AG08396 (cell line): Measurements from ENCODE around the gene HPCA.

Experiments
- DNase-seq: peaks from one replicate; pipeline ENCODE4 v3.0.0; 2012; ENCODE audit warnings: low spot score, mixed read lengths

Gene HPCA

DNA sequence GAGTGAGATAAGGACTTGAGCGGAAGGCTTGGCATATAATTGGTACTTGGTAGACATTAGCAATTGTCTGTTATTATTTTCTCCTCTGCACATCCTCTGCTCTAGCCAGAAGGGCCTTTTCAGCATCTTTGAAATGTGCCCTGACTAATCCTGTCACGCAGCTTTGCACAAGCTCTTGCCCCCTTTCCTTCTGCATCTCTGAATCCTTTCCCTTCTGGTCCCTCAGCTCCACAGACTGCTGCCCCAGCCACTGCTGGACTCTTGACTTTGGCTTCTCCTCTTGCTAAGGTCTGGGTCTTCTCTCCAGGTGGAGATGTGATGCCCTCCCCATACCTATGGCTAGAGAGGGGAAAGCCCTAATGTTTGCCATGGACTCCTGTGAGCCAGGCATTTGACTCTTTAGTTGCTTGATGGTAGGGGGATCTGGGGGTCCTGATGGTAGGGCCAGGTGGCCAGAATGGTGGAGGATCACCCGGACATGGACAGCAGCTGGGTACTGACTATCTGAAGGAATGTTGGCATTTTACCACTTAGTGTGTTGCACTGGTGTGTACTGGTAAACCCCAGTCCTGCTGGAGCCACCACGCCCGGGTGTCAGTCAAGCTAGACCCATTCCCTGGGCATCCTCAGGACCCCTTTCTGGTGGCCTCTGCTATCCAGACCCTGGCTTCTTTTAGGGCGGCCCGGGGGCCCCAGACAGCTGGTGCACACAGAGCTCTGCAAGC, 4.4 kb downstream of the HPCA start:
- DNase-seq = no peak

DNA sequence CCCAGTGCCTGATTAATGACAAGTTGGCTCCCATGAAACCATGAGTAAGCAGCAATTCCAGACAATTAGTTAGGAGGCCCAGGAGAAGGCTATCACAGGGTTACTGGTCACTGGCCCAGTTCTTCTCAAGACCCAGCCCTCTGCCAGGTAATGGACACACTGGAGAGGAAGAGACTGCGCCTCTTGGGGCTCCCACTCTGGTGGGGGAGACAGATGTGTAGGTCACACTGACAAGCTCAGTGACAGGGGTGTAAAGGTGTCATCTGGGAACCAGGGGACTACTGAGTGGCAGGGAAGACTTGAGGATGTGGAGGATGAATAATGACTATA, 4.9 kb downstream of the HPCA start:
- DNase-seq = no peak

DNA sequence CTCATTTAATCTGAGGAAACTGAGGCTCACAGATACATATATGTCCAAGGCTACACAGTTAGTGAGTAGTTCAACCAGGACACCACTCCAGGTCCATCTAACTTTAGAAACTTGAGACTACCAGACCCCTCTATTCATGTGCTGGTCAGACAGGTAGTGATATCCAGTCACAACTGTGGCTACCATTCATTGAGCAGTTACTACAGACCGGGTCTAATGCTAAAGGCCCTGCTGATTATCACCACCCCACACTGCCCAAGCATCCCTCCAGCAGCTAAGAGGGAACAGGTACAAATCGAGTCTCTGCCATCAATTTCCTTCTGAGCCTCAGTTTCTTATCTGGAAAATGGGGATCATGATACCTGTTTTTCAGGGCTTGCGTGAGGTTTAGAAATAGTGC, 5.3 kb downstream of the HPCA start:
- no peak for DNase-seq

DNA sequence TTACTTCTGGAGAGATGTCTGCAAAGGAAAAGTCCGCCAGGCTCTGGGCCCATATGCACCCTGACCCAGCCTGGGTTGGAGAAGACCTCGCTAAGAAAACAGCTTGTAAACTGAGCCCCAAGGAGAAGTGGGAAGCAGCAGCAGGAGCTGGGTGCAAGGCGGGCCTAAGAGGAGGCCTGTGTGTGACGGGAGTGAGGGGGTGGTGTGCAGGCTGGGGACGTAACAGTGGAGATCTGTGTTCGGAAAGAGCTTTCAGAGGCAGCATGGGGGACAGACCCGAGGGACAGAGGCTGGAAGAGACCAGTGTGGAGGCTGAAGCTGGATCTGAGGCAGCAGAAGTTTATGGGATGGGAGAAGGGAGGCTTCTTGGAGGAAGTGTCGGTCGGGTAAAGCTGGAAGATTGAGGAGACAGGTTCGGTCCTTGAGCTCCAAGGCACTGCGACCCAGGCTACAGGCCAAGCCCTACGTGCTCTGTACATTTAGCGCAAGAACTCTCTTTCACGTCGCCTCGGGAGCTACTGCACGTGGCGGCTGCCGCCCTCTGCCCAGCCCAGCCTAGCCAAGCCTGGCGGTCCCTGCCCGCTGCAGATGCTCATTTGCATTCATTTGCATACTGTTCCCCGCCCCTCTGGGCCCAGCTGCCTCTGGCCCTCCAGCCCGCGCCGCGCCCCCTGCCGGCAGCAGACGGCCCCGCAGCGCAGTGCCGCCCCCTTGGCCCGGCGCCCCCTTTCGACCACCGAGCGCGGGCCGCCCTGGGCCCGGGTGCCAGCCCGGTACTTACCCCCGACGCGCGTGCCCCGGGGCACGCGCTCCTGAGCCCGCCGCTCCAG, 6.3 kb downstream of the HPCA start:
- peak; percentile 79 for DNase-seq

DNA sequence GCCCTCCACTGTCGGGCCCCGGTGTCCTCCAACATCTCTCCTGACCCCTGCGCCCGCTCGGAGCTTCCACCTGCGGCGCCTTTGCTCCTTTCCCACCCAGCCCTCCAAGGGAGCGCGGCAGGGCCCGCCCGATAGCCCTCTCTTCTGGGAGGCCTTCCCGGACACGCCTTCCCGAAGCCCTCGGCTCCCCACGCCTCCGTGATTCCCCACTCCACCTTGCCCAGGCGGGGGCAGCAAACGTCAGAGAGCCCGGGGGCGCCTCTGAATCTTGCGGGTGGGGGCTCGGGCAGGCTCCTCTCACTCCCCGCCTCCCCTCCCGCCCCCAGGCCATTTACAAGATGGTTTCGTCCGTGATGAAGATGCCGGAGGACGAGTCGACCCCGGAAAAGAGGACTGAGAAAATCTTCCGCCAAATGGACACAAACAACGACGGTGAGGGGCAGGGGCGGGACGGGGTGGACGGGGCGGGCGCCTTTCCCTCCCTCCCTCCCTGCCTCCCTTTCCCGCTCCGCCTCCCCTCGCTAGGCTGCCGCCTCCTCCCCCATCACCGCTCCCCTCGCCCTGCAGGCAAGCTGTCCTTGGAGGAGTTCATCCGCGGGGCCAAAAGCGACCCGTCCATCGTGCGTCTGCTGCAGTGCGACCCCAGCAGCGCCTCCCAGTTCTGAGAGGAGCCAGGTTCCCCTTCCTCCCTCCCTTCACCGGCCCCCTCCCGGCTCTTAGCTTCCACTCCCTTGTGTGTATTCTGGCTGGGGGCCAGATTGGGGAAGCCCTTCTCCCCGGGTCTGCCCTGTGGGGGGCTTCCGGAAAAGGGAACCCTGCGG, 7.1 kb downstream of the HPCA start:
- DNase-seq = peak; percentile 66

DNA sequence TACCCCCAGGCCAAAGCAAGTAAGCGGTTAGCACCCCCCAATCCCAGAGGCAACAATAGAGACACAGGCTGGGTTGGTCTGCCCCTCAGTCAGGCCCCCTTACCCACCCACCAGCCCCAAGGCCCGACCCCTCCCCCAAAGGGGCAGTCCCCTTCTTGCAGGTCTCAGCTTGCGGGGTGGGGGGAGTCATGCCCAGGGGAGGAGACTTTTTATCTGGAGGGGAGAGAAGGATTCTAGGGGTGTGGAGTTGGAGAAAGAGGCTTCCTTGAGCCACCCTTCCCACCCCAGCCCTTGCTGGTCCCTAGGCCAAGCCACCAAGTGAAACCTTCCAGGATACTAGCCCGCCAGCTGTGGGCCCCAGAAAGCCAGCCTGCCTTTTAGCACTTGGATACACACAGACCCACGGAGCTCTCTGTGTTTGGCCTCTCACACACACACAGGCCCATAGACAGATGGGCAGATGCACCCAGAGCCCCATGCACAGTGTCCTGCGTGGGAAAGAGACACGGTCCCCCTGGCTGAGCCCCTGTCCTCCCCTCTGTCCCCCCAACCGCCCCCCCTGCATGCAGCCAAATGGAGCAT, 7.8 kb downstream of the HPCA start:
- DNase-seq = no peak

DNA sequence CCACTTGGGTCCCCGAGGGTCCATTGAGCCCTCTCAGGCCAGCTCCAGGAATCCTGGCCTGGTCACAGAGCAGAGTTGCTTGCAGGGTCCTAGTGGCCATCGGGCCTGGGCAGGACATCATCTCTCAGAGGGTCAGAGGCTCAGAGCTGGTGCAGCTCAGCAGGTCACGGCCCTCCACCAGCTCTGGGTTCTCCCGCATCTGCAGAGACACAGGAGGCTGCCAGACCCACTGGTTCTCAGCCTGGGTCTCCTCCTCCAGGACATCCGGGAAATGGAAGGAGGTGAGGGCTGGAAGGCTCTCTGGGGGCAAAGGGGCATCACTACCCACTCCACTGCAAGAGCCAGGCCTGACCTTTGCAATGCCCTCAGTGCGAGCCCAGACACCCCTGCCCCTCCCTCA, 8.4 kb downstream of the HPCA start:
- no peak for DNase-seq

DNA sequence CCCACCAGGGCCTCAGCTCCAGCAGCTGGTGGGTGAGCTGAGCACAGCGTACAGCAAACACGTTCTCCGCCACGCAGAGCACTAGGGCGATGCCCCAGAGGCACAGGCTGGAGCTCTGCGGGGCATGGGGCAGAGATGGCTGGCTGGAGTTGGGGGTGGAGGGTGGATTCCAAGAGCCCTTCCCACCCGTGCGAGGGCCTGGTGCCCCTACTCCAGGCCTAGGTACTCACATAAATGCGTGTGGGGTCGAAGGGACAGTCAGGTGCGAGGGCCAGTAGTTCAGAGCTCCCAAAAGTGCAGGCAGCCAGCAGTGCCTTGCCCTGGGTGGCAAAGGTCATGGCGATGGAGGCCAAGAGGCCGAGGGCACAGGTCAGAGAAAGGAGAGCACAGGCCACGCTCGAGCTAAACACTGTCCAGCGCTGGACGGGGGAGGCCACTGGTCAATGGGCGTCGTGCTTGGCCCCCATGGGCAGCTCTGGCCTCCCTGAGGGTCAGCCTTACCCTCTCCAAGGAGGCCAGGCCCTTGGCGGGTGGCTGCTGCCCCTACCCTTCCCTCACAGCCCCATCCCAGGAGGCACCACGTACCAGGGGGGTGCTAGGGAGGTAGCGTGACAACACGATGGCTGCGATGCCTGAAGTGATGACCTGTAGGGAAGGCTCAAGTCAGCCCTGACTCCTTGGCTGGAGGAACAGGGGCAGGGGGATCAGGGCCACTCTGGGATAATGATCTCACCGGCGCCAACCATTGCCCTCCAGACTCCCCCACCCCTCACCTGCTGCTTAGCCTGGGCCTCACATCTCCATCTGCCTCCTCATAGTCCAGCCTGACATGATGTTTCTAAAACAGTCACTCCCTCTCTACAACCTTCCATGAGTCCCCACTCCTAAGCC, 9.3 kb downstream of the HPCA start:
- DNase-seq = no peak

DNA sequence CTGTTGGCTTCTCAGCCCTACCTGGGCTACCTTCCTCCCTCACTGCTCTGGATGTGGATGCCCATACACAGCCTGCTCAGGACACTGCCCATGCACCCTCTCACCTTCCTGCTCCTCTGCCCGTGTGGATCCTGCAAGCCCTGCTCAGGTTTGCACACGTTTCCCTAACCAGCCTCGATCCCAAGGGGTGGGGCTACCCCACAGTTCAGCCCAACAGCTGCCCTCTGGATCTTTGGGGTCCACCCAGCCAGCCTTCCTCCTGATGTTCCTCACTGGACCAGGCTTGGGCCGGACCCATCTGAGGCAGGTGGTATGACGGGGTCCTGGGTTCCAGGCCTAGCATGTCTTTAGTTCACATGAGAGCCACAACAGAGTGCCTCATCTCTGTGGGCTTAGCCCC, 10.2 kb downstream of the HPCA start:
- no peak for DNase-seq

DNA sequence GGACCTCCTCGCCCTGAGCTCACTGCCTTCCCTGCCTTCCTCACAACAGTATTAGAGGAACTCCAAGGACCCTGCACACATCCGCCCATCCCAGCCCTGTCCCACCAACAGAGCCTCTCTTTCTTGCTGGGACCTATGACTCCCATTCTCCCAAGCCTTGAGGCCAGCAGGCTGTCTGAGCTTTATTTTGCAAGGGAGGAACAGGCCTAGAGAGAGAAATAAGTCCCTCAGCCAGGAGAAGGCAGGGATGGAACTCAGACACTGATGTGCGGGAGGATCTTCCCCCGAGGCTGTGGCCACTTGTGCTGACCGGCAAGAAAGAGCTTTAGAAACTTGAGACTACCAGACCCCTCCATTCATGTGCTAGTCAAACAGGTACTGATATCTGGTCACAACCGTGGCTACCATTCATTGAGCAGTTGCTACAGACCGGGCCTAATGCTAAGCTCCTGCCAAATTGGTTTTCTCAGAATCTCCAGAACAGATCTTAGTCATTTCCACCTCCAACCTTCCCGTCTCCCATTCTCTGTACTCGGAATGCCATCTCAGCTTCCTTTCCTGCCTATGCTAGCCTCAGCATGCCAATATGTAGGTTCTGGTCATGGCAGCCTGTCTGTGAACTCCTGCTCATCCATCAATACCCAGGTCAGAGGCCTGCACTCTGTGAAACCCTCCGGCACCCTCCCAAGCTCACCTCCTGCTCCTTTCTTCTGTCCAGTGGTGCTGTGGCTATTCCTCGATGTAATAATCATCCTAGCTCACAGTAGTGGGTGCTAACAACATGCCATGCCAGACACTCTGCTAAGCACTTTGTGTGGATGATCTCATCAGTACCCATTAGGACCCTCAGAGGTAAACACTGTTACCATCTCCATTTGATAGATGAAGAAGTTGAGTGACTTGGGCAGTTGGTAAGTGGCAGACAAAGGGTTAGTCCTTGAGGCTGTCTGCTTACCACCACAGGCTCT, 11.1 kb downstream of the HPCA start:
- DNase-seq = no peak

DNA sequence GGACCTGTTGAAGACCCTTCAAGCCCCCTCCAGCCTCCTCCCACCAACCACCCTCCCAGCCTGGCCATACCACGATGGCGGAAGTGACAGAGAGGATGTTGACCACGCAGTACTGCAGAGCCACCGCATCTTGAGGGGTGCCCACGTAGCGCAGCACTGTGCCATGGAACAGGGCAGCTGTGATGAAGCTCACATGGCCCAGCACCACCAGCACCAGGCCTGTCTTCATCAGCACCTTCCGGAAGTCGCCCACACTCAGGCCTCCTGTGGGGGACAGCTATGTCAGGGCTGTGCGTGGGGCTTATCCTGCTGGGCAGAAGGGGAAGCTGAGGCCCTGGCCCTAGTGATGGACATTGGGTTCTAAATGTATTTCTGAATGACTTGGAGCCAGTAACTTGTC, 11.8 kb downstream of the HPCA start:
- DNase-seq = no peak

DNA sequence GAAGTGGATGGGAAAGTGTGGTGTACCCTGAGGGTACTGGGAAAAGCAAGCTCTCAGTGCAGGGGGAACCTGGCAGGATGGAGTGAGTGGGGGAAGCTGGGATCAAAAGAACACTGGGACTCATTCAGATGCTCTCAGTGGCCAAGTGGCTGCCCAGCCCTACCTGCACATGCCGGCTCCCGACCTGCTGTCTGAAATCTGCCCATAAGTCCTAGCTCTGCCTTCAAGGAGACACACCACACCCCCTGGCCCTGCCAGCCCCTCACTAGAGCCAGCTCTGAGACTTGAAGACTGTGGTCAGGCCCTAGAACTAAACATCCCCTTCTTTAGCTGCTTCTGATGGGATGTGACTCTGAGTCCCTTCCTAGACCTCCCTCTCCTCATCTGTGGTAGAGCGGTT, 12.7 kb downstream of the HPCA start:
- no peak for DNase-seq

DNA sequence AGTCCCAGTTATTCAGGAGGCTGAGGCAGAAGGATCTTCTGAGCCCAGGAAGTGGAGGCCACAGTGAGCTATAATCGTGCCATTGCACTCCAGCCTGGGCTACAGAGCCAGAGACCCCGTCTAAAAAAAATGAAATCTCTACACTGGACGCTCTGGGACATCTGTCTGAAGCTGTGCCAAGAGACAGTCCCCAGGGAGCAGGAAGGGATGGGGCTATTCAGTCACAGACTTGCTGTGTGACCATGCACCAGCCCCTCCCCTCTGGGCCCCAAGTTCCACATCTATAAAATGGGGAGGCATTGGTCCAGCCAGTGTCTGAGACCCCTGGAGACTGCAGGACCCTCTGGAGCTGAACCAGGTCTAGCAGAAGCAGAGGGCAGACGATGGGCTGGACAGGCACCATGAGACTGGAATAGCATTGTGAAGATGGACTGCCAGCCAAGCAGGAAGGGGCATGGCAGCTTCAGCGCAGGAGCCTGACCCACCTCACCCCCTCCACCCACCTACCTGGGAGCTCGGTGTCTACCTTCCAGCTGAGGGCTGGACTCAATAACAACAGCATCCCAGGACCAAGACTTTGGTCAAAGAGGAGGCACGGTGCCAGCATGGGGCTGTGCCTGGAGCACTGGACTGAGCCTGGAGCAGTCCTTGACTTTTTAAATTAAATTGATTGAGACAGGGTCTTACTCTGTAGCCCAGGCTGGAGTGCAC, 13.4 kb downstream of the HPCA start:
- DNase-seq = no peak

DNA sequence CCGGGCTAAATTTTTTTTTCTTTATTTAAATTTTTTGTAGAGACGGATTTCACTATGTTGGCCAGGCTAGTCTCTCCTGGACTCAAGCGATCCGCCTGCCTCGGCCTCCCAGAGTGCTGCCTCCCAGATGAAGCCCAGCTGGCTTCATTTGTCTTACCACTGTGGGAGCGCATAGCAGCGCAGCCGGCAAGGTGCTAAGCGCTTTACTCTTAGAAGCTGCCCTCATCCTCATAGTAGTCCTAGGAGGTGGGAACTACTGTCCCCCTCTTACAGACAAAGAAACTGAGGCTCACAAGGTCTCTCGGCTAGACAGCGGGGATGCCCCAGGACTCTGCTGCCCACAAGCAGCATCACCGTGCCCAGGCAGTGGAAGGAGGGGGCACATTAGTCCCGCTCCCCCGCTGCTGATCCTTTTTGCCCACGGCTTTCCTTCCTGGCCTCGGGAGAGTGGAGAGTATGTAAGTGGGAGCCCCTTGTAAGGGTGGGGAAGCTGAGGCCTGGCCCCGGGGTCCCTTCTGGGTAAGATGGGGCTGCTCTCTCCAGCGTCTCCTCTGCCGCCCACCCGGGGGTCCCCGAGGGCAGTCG, 14.2 kb downstream of the HPCA start:
- no peak for DNase-seq

DNA sequence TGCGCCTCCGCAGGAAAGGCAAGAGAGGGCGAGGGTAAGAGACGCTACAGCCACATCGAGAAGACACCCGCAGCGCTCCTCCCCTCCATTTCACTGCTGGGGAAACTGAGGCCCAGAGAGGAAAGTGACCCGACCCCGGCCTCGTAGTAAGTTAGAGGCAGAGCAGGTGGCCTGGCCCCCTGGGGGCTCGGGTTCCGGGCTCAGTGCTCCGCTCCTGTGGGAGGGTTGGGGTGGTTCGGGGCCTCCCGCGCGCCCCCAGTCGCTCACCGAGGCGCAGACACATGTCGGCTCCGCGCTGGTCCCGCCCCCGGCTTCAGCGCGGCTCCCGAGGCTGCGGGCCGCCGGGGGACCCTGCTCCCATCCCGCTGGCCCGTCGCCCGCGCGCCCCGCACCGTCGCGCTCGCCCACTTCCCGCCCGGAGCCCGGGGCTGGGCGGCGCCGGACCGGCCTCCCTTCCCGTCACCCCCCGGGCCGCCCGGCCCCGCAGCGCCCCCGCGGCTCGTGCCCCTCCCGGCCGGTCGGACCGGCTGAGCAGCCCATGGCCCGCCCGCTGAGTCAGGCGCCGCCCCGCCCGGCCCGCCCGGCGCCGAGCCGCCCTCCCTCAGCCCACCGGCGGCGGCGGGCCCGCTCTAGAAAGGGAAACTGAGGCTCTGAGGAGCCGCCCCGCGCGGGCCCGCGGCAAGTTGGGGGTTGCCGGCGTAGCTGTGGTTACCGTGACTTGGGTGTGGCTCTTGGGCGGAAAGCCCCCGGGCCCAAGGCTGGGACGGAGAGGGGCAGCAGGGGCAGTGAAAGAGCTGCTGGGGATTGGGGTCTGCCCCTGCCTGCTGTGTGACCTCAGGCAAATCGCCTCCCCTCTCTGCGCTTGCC, 14.9 kb downstream of the HPCA start, which contains the start of gene TMEM54:
TMEM54 (minus strand) TSS at position 434 of the 867 bp plus-strand sequence; CDS start at position 283, 151 bp downstream.
- peak; percentile 89 for DNase-seq

DNA sequence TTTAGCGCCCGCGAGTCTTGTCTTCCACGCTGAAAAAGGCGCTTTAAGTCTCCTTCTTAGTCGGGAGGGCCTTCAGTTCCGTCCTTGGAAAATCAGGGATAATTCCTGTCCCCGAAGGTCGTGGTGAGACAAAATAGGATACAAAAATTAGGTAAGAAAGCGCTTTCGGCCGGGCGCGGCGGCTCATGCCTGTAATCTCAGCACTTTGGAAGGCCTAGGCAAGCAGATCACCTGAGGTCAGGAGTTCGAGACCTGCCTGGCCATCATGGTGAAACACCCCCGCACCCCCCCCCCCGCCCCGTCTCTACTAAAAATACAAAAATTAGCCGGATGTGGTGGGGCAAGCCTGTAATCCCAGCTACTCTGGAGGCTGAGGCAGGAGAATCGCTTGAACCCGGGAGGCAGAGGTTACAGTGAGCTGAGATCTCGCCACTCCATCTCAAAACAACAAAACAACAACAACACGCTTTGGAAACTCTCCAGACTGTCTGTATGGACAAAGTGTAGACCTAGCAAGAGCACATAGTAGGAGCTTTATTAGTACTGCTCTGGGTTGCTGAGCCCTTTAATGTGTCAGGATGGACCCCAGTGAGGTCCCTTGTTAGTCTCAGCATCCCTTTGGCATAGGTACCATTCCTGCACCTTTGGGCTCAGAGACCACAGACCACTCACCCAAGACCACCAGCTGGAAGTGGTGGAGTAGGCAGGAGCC, 15.7 kb downstream of the HPCA start:
- no peak for DNase-seq

DNA sequence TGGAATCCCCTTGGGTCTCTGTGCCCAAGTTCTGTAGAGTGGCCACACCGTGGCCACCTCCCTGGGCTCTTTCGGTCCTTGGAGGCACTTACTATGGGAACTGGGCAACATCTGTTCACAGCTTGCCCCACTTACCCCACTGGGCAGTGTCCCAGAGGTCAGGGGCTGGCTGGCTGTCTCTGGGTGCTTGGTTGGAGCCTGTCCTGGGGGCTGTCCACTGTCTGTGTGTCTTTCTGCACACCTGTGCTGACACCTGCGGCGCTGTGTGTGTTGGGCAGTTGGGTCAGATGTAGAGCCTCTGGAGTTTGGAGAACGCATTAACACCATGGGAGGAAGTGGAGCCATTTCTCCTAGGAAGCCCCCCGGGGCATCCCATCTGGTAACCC, 16.2 kb downstream of the HPCA start:
- peak; percentile 4 for DNase-seq
